K562 (cell line): ENCODE measurements around the gene RTP3. TPM values are rescaled to one million over a fixed set of nuclear protein-coding genes. Genes with fewer than 3 reads are reported as not detected.

ENCODE experiments used
- ATAC-seq: fragments of 200-7000 bp; cut with Tn5 transposase; 3 replicates; pipeline ENCODE4 v1.9.1; 2020; ENCODE audit warnings: moderate library complexity
- BruUV-seq: library from RNA; stranded (reverse); fragments of 400-500 nt; replicated peaks from 2 replicates; lab custom pipeline; 2021; lab: Mats Ljungman, UMichigan
- CTCF ChIA-PET: fragments of 300-600 bp; formaldehyde crosslinking; extraction: SDS; loops from one replicate; lab custom pipeline; 2021; ENCODE audit warnings: low intra/inter-chr PET ratio; lab: Yijun Ruan, JAX
- POLR2A ChIA-PET: fragments of 300-600, 350-650 bp; sonication (Branson Sonifier 250); formaldehyde crosslinking; extraction: SDS; loops from one replicate; lab custom pipeline; 2021; ENCODE audit warnings: antibody characterized with exemption, inconsistent platforms; lab: Yijun Ruan, JAX
- DNase-seq, 4 experiments: peaks; one replicate each; pipeline versions ENCODE4 v3.0.0 to v3.0.0-alpha.2; 2011 to 2018; ENCODE audit warnings: low spot score in 3 of 4, mixed read lengths in 3 of 4; ENCODE audit errors: extremely low read depth in 1 of 4
- FAIRE-seq: peaks from 2 replicates; lab custom pipeline; 2011; peaks lifted over from hg19 to GRCh38; lab: Jason Lieb, UNC
- H2AFZ ChIP-seq: 2 replicates; pipeline ENCODE4 v1.6.0; 2011; ENCODE audit warnings: low read depth, low read length, control low read depth, inconsistent platforms
- H3K27ac ChIP-seq: fragments of 200-600 bp; 3 replicates; pipeline ENCODE4 v1.8.0; 2011; ENCODE audit warnings: low read depth, mild to moderate bottlenecking, control low read depth, inconsistent platforms, low read length, moderate library complexity, mixed read lengths; ENCODE audit errors: extremely low read depth
- H3K27me3 ChIP-seq, 2 experiments: fragments of 300-600 bp in 1 of 2; 2 replicates in 1 of 2; 3 replicates in 1 of 2; pipeline versions ENCODE4 v1.6.0 to v1.8.0; 2011; ENCODE audit warnings: inconsistent platforms in 2 of 2, low read length in 2 of 2, mild to moderate bottlenecking in 1 of 2, mixed read lengths in 1 of 2, moderate library complexity in 1 of 2; ENCODE audit not compliant: control insufficient read depth in 2 of 2, insufficient read depth in 2 of 2
- H3K36me3 ChIP-seq: fragments of 300-600 bp; 3 replicates; pipeline ENCODE4 v1.8.0; 2011; ENCODE audit warnings: mild to moderate bottlenecking, low read length, inconsistent platforms; ENCODE audit not compliant: control insufficient read depth, insufficient read depth
- H3K4me1 ChIP-seq, 2 experiments: fragments of 200-600 bp in 1 of 2; replicated peaks in 1 of 2; 2 replicates in 1 of 2; 3 replicates in 1 of 2; pipeline versions ENCODE4 v1.5.1 to v1.8.0; 2011; ENCODE audit warnings: inconsistent platforms in 2 of 2, low read length in 2 of 2, mild to moderate bottlenecking in 1 of 2, mixed read lengths in 1 of 2, moderate library complexity in 1 of 2; ENCODE audit not compliant: control insufficient read depth in 2 of 2, insufficient read depth in 2 of 2
- H3K4me2 ChIP-seq: 2 replicates; pipeline ENCODE4 v1.6.1; 2011; ENCODE audit warnings: low read length, control low read depth, inconsistent platforms, mixed read lengths; ENCODE audit not compliant: insufficient read depth
- H3K4me3 ChIP-seq: fragments of 200-600 bp; sonication (generic), shearing (Covaris generic); 2 replicates; pipeline ENCODE4 v1.5.1; 2016; ENCODE audit warnings: control low read depth, inconsistent platforms
- H3K79me2 ChIP-seq: fragments of 200-600 bp; 3 replicates; pipeline ENCODE4 v1.8.0; 2011; ENCODE audit warnings: low read length, inconsistent platforms; ENCODE audit not compliant: control insufficient read depth, insufficient read depth
- H3K9ac ChIP-seq, 2 experiments: 2 replicates each; pipeline versions ENCODE4 v1.6.0 to v1.6.1; 2011; ENCODE audit warnings: low read depth in 2 of 2, low read length in 2 of 2, control low read depth in 1 of 2, inconsistent platforms in 1 of 2, mild to moderate bottlenecking in 1 of 2, mixed read lengths in 1 of 2; ENCODE audit not compliant: insufficient read depth in 1 of 2
- H3K9me1 ChIP-seq: one replicate; pipeline ENCODE4 v1.6.0; 2011; ENCODE audit warnings: inconsistent platforms, mild to moderate bottlenecking, low read length, moderate library complexity; ENCODE audit not compliant: control insufficient read depth, insufficient read depth
- H3K9me3 ChIP-seq: replicated peaks from 2 replicates; pipeline ENCODE4 v1.5.1; 2011; ENCODE audit warnings: low read depth, low read length, inconsistent platforms; ENCODE audit not compliant: control insufficient read depth, insufficient read depth
- H4K20me1 ChIP-seq: replicated peaks from 2 replicates; pipeline ENCODE4 v1.6.1; 2011; ENCODE audit warnings: low read length, inconsistent platforms, mixed read lengths; ENCODE audit not compliant: control insufficient read depth, insufficient read depth
- CHD2 ChIP-seq: IDR thresholded peaks from 2 replicates; pipeline ENCODE4 v1.6.1; 2011; ENCODE audit warnings: low read depth, low read length
- HMG20A ChIP-seq: fragments of 450-650 bp; formaldehyde crosslinking; conservative IDR thresholded peaks from 2 replicates; pipeline ENCODE4 v1.4.0; 2020; ENCODE audit warnings: mild to moderate bottlenecking, mixed read lengths
- HNRNPLL ChIP-seq: fragments of 200-400 bp; formaldehyde crosslinking; IDR thresholded peaks from 2 replicates; pipeline ENCODE4 v1.6.1; 2017; ENCODE audit warnings: low read length, low read depth, mild to moderate bottlenecking; ENCODE audit not compliant: poor library complexity, severe bottlenecking
- SMAD4 ChIP-seq: fragments of 250-450 bp; sonication (Bioruptor Pico); conservative IDR thresholded peaks from 2 replicates; pipeline ENCODE4 v1.8.0; 2021; ENCODE audit warnings: inconsistent platforms, mild to moderate bottlenecking, moderate library complexity
- SOX6 ChIP-seq: fragments of 450-650 bp; IDR thresholded peaks from 2 replicates; pipeline ENCODE4 v1.6.1; 2014; ENCODE audit warnings: mild to moderate bottlenecking
- TAF15 ChIP-seq: fragments of 200-400 bp; formaldehyde crosslinking; IDR thresholded peaks from 2 replicates; pipeline ENCODE4 v1.6.1; 2017; ENCODE audit warnings: mild to moderate bottlenecking, low read depth, low read length, moderate library complexity
- ZNF217 ChIP-seq: sonication (generic); formaldehyde crosslinking; IDR thresholded peaks from 2 replicates; pipeline ENCODE4 v1.8.0; 2022; ENCODE audit warnings: mild to moderate bottlenecking, missing genetic modification reagents
- ZNF24 ChIP-seq: fragments of 450-650 bp; IDR thresholded peaks from 2 replicates; pipeline ENCODE4 v1.6.1; 2016
- ZNF830 ChIP-seq: fragments of 250-450 bp; sonication (Bioruptor Pico); IDR thresholded peaks from 2 replicates; pipeline ENCODE4 v1.5.0; 2021; ENCODE audit warnings: mild to moderate bottlenecking
- WGBS: fragments of 100-300 bp; shearing (Covaris generic); methylation state at CpG from one replicate; pipeline ENCODE4 v1.1.6; 2016; ENCODE audit warnings: low coverage, mixed read lengths; ENCODE audit not compliant: insufficient coverage; ENCODE audit errors: missing lambda C conversion rate; 5-methylcytosine and 5-hydroxymethylcytosine counted together
- in situ Hi-C: fragments of 300-500 bp; cut with MboI; formaldehyde crosslinking; loops from 4 replicates; pipeline ENCODE4 v1.15.0; 2018; ENCODE audit warnings: inconsistent platforms, mixed read lengths
- intact Hi-C: fragments of 100-400 bp; cut with micrococcal nuclease; formaldehyde crosslinking; loops from 2 replicates; pipeline ENCODE4 v1.14.2; 2022
- polyA plus RNA-seq, 8 experiments: library from polyadenylated mRNA; depleted of rRNA in 4 of 8; stranded (reverse) in 5 of 8; unstranded in 3 of 8; fragments of >200 nt; fragmentation: Nextera tagmentation in 2 of 8; fragmentation: Illumina TruSeq in 1 of 8; extraction: Ambion mirVana in 2 of 8; extraction: Trizol in 1 of 8; gene quantifications; 2 replicates each; pipeline versions ENCODE4 v1.2.1 to v1.2.3, GENCODE V29; 2011 to 2014; ENCODE audit warnings: inconsistent platforms in 1 of 8, missing spikeins in 1 of 8
- total RNA-seq, 7 experiments: library from RNA; depleted of rRNA in 6 of 7; stranded (reverse); fragments of >200 nt in 6 of 7; fragmentation: Illumina TruSeq in 2 of 7; extraction: Trizol in 2 of 7; gene quantifications; 2 replicates each; pipeline versions ENCODE4 v1.2.1 to v1.2.3, GENCODE V29; 2011 to 2021; ENCODE audit warnings: low replicate concordance in 1 of 7
- TF ChIP-seq, protein P1 (sequence below): fragments of 250-450 bp; sonication (Bioruptor Pico); IDR thresholded peaks from 2 replicates; pipeline ENCODE4 v1.8.0; 2021; ENCODE audit warnings: moderate library complexity, mild to moderate bottlenecking, inconsistent platforms
- TF ChIP-seq, protein P2 (sequence below): sonication (generic); formaldehyde crosslinking; IDR thresholded peaks from 2 replicates; pipeline ENCODE4 v1.8.1; 2023; ENCODE audit warnings: mild to moderate bottlenecking, missing genetic modification reagents
- TF ChIP-seq, protein P3 (sequence below): sonication (generic); formaldehyde crosslinking; IDR thresholded peaks from 2 replicates; pipeline ENCODE4 v1.8.0; 2023; ENCODE audit warnings: mild to moderate bottlenecking, missing genetic modification reagents

The RTP3 gene
- total and polyA plus RNA-seq, 9 of the 15 experiments (the other 6 are each of a cell fraction or from before 2014, with no cell fraction given): not detected

DNA sequence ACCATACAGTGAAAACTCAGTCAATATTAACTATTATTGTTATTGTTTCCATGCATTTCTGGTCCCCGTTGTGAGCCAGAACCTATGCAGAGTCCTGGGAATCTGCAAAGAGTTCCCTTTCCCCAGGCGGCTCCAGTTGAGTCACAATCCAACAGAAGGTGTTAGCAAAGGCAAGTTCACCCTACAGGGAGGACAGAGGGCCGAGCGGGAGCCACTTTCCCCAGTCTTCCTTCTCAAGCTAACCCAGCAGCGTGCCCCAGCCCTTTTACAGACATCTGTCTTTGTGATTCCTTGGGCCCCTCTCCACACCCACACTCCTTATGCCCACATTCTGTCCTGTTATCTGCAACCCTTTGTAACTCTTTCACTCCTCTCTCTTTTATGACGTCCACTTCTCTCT, 20.0 kb upstream of the RTP3 start:
- POLR2A ChIA-PET: no interaction called here
- no peak for DNase-seq
- in situ Hi-C loops: no loop called here
- TF ChIP-seq SMAD4 (CRISPR knock-in tag): no peak
- no peak for TF ChIP-seq TAF15
- no peak for TF ChIP-seq CHD2
- TF ChIP-seq, protein P1, sequence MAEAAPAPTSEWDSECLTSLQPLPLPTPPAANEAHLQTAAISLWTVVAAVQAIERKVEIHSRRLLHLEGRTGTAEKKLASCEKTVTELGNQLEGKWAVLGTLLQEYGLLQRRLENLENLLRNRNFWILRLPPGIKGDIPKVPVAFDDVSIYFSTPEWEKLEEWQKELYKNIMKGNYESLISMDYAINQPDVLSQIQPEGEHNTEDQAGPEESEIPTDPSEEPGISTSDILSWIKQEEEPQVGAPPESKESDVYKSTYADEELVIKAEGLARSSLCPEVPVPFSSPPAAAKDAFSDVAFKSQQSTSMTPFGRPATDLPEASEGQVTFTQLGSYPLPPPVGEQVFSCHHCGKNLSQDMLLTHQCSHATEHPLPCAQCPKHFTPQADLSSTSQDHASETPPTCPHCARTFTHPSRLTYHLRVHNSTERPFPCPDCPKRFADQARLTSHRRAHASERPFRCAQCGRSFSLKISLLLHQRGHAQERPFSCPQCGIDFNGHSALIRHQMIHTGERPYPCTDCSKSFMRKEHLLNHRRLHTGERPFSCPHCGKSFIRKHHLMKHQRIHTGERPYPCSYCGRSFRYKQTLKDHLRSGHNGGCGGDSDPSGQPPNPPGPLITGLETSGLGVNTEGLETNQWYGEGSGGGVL (CRISPR knock-in tag): no peak
- TF ChIP-seq, protein P2, sequence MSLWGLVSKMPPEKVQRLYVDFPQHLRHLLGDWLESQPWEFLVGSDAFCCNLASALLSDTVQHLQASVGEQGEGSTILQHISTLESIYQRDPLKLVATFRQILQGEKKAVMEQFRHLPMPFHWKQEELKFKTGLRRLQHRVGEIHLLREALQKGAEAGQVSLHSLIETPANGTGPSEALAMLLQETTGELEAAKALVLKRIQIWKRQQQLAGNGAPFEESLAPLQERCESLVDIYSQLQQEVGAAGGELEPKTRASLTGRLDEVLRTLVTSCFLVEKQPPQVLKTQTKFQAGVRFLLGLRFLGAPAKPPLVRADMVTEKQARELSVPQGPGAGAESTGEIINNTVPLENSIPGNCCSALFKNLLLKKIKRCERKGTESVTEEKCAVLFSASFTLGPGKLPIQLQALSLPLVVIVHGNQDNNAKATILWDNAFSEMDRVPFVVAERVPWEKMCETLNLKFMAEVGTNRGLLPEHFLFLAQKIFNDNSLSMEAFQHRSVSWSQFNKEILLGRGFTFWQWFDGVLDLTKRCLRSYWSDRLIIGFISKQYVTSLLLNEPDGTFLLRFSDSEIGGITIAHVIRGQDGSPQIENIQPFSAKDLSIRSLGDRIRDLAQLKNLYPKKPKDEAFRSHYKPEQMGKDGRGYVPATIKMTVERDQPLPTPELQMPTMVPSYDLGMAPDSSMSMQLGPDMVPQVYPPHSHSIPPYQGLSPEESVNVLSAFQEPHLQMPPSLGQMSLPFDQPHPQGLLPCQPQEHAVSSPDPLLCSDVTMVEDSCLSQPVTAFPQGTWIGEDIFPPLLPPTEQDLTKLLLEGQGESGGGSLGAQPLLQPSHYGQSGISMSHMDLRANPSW: no peak
- no peak for TF ChIP-seq ZNF24
- no peak for TF ChIP-seq ZNF217 (CRISPR knock-in tag)
- TF ChIP-seq ZNF830 (CRISPR knock-in tag): no peak
- TF ChIP-seq, protein P3, sequence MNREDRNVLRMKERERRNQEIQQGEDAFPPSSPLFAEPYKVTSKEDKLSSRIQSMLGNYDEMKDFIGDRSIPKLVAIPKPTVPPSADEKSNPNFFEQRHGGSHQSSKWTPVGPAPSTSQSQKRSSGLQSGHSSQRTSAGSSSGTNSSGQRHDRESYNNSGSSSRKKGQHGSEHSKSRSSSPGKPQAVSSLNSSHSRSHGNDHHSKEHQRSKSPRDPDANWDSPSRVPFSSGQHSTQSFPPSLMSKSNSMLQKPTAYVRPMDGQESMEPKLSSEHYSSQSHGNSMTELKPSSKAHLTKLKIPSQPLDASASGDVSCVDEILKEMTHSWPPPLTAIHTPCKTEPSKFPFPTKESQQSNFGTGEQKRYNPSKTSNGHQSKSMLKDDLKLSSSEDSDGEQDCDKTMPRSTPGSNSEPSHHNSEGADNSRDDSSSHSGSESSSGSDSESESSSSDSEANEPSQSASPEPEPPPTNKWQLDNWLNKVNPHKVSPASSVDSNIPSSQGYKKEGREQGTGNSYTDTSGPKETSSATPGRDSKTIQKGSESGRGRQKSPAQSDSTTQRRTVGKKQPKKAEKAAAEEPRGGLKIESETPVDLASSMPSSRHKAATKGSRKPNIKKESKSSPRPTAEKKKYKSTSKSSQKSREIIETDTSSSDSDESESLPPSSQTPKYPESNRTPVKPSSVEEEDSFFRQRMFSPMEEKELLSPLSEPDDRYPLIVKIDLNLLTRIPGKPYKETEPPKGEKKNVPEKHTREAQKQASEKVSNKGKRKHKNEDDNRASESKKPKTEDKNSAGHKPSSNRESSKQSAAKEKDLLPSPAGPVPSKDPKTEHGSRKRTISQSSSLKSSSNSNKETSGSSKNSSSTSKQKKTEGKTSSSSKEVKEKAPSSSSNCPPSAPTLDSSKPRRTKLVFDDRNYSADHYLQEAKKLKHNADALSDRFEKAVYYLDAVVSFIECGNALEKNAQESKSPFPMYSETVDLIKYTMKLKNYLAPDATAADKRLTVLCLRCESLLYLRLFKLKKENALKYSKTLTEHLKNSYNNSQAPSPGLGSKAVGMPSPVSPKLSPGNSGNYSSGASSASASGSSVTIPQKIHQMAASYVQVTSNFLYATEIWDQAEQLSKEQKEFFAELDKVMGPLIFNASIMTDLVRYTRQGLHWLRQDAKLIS (CRISPR knock-in tag): no peak
- TF ChIP-seq HNRNPLL: no peak
- TF ChIP-seq HMG20A (CRISPR knock-in tag): no peak
- no peak for TF ChIP-seq SOX6

More for the DNA sequence above, 20.0 kb upstream of the RTP3 start:
- Histone ChIP-seq H3K4me2 (no peak overlapping the region), H3K79me2 (no peaks in the 10 kb centered on the region), H3K9ac (no peak overlapping the region), H3K9me3 (no peaks in the 10 kb centered on the region), H3K4me1 (no peaks in the 10 kb centered on the region), H3K36me3 (no peaks in the 10 kb centered on the region), H4K20me1 (no peaks in the 10 kb centered on the region), H3K4me3 (no peak overlapping the region), H3K27ac (no peak overlapping the region), H3K27me3 (peaks cover 24 to 48% of the 10 kb centered on the region in 2 experiments), H2AFZ (no peak overlapping the region), H3K9me1 (no peaks in the 10 kb centered on the region)
- no TSS peak for BruUV-seq
- CTCF ChIA-PET: no interaction called here
- intact Hi-C loops: no loop called here
- no peak for ATAC-seq
- under 1% methylated on average over 6 of the region's 6 CpGs for WGBS
- FAIRE-seq: no peak
